Stomach (tissue), 9 donors: ENCODE results near the gene VCL. TPM values are rescaled to one million over a fixed set of nuclear protein-coding genes. Genes with fewer than 3 reads are reported as not detected.

Source experiments
- DNase-seq, 2 donors: peaks; one replicate each; pipeline versions ENCODE4 v3.0.0 to v3.0.0-alpha.2; 2013 to 2019
- H3K27ac ChIP-seq, 5 donors: fragments of 200-600 bp in 4 of 5; sonication (generic) in 4 of 5; one replicate each; pipeline ENCODE4 v1.5.1; 2013 to 2019; ENCODE audit warnings: mild to moderate bottlenecking in 1 of 5, moderate library complexity in 1 of 5
- H3K27me3 ChIP-seq, 3 donors: fragments of 200-600 bp; sonication (generic); one replicate each; pipeline ENCODE4 v1.5.1; 2017 to 2019; ENCODE audit warnings: mixed run types in 1 of 3
- H3K36me3 ChIP-seq, 4 donors: fragments of 200-600 bp; sonication (generic); 1 replicate in 3 of 4; 2 replicates in 1 of 4; pipeline ENCODE4 v1.5.1; 2016 to 2019
- H3K4me1 ChIP-seq, 4 donors: fragments of 200-600 bp; sonication (generic); one replicate each; pipeline ENCODE4 v1.5.1; 2016 to 2019
- H3K4me3 ChIP-seq, 4 donors: fragments of 200-600 bp; sonication (generic) in 3 of 4; one replicate each; pipeline ENCODE4 v1.5.1; 2016 to 2019; ENCODE audit warnings: mild to moderate bottlenecking in 1 of 4
- H3K9me3 ChIP-seq, 4 donors: fragments of 200-600 bp; sonication (generic); one replicate each; pipeline ENCODE4 v1.5.1; 2016 to 2019
- EP300 ChIP-seq: sonication (generic); formaldehyde crosslinking; IDR thresholded peaks from one replicate; pipeline ENCODE4 v1.6.1; 2017; ENCODE audit warnings: antibody characterized with exemption
- POLR2A ChIP-seq, 4 donors: fragments of 450-650 bp; IDR thresholded peaks; one replicate each; pipeline ENCODE4 v1.6.1; 2016; ENCODE audit warnings: antibody characterized with exemption in 4 of 4, control low read depth in 2 of 4, mild to moderate bottlenecking in 1 of 4, moderate library complexity in 1 of 4
- POLR2AphosphoS5 ChIP-seq, 3 donors: sonication (generic); formaldehyde crosslinking; IDR thresholded peaks; one replicate each; pipeline ENCODE4 v1.6.1; 2016; ENCODE audit warnings: antibody characterized with exemption in 3 of 3
- WGBS, 5 donors: extraction: QIAGEN DNeasy Blood & Tissue Kit in 3 of 5; methylation state at CpG; one replicate each; pipeline versions ENCODE4 v1.1.5 to v1.1.7; 2013 to 2018; 5-methylcytosine and 5-hydroxymethylcytosine counted together
- intact Hi-C: fragments of 100-400 bp; cut with DNase I; formaldehyde crosslinking; loops from one replicate; pipeline ENCODE4 v1.15.1; 2023; ENCODE audit warnings: low total_unique reads
- polyA plus RNA-seq, 3 donors: library from polyadenylated mRNA; stranded (reverse); fragments of 200-250 nt; gene quantifications; one replicate each; pipeline ENCODE4 v1.2.3, GENCODE V29; 2013
- total RNA-seq, 5 donors: library from RNA; depleted of rRNA; stranded (reverse); fragments of >200 nt; gene quantifications; one replicate each; pipeline versions ENCODE4 v1.1.0 to v1.2.3, GENCODE V29; 2014 to 2016
- TF ChIP-seq, protein P1 (sequence below), 7 experiments: fragments of 450-650 bp in 4 of 7; fragments of 200-600 bp in 3 of 7; sonication (generic) in 3 of 7; IDR thresholded peaks; one replicate each; pipeline ENCODE4 v1.5.1; 2016 to 2019; ENCODE audit warnings: antibody characterized with exemption in 7 of 7, control low read depth in 2 of 7, mild to moderate bottlenecking in 1 of 7
- donor health status: healthy with polysubstance abuse.
- donor health status: Bipolar disorder and iron deficiency.
- donor health status: healthy.

The VCL gene
- total and polyA plus RNA-seq, 8 donors = 11.2 to 211 (median 62.3) TPM

DNA sequence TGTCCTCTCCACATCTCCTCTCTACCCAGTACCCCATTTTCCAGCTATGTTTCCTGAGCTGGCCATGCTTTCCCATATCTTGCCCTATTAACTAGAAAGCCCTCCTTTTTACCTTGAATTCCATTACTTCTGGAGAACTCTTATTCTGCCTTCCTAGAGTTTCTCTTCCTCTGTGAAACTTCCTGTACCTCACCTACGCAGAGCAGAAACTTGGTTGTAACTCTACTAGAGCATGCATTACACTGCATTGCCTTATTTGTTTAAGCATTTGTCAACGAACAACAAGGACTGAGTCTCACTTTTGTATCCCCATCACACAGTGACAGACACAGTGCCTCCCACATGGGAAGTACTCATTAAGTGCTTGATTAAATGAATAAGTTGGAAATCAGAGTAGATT is 36.4 kb downstream of the VCL start:
- Histone ChIP-seq H3K36me3 (peaks cover 0 to 7% (median 0%) of the 10 kb centered on the region in 4 donors), H3K4me1 (peaks cover 0 to 81% (median 37%) of the 10 kb centered on the region in 4 donors), H3K9me3 (no peaks in the 10 kb centered on the region), H3K27ac (peak overlapping the region in 1 of 5 donors; percentile 12), H3K4me3 (no peak overlapping the region), H3K27me3 (no peaks in the 10 kb centered on the region)
- no peak for DNase-seq
- intact Hi-C loops = no loop called here
- TF ChIP-seq POLR2AphosphoS5 (IDR thresholded peaks at IDR 0.05) = no peak
- TF ChIP-seq, protein P1, sequence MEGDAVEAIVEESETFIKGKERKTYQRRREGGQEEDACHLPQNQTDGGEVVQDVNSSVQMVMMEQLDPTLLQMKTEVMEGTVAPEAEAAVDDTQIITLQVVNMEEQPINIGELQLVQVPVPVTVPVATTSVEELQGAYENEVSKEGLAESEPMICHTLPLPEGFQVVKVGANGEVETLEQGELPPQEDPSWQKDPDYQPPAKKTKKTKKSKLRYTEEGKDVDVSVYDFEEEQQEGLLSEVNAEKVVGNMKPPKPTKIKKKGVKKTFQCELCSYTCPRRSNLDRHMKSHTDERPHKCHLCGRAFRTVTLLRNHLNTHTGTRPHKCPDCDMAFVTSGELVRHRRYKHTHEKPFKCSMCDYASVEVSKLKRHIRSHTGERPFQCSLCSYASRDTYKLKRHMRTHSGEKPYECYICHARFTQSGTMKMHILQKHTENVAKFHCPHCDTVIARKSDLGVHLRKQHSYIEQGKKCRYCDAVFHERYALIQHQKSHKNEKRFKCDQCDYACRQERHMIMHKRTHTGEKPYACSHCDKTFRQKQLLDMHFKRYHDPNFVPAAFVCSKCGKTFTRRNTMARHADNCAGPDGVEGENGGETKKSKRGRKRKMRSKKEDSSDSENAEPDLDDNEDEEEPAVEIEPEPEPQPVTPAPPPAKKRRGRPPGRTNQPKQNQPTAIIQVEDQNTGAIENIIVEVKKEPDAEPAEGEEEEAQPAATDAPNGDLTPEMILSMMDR (IDR thresholded peaks at IDR 0.05) = no peak
- no peak for TF ChIP-seq POLR2A (IDR thresholded peaks at IDR 0.05)
- TF ChIP-seq EP300 = no peak
- WGBS, 5 donors = 58 to 72% (median 70%) methylated on average over 2 of the region's 2 CpGs

DNA sequence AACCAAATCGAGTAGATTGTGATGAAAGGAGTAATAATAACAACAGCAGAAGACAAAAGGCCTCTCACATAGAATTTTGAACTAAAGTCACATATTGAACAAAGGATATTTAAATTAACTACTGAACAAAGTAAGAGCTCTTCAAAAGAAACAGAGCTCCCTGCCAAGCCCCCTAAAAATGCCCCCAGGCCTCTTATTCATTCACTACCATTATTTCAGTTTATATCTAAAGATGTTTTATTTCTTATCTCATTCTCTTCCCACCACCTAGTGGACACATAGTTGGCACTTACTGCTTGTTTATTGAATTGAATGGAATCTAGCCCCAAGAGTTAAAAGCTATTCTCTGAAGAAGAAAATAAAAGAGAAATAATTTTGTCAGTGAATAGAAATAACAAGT is 37.4 kb downstream of the VCL start:
- TF ChIP-seq EP300 (no peak), POLR2AphosphoS5 (IDR thresholded peaks at IDR 0.05) (no peak), POLR2A (IDR thresholded peaks at IDR 0.05) (no peak)
- TF ChIP-seq, protein P1 (IDR thresholded peaks at IDR 0.05) = peak in 1 of 7 experiments; percentile 13
- H3K27me3 ChIP-seq = no peaks in the 10 kb centered on the region
- 0 to 18% (median 9%) methylated on average over 1 of the region's 1 CpG for WGBS, 5 donors
- peaks cover 0 to 7% (median 0%) of the 10 kb centered on the region in 4 donors for H3K36me3 ChIP-seq
- no peaks in the 10 kb centered on the region for H3K9me3 ChIP-seq
- intact Hi-C loops = no loop called here
- H3K27ac ChIP-seq = peak overlapping the region in 3 of 5 donors; percentile 6 to 42 (median 12)
- no peak overlapping the region for H3K4me3 ChIP-seq
- peaks cover 0 to 81% (median 33%) of the 10 kb centered on the region in 4 donors for H3K4me1 ChIP-seq
- no peak for DNase-seq

DNA sequence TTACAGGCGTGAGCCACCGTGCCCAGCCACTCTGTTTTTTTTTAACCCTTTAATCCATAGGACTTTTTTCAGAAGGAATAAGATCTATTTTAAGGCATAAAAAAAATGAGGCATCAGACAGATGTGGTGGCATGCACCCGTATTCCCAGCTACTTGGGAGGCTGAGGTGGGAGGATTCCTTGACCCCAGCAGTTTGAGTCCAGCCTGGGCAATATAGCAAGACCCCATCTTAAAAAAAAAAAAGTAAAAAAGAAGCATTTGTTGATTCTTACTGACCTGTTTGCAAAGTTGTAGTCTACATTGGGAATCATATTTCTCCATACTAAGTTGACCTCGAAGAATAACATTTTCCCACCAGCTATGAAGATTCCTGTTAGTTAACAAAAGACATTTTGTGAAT is 38.6 kb downstream of the VCL start:
- no peaks in the 10 kb centered on the region for H3K9me3 ChIP-seq
- TF ChIP-seq, protein P1 (IDR thresholded peaks at IDR 0.05) = no peak
- TF ChIP-seq POLR2AphosphoS5 (IDR thresholded peaks at IDR 0.05) (no peak), POLR2A (IDR thresholded peaks at IDR 0.05) (no peak), EP300 (no peak)
- H3K27ac ChIP-seq = peak overlapping the region in 1 of 5 donors; percentile 41
- no peak overlapping the region for H3K4me3 ChIP-seq
- 82 to 91% (median 90%) methylated on average over 4 of the region's 4 CpGs for WGBS, 5 donors
- peaks cover 0 to 76% (median 31%) of the 10 kb centered on the region in 4 donors for H3K4me1 ChIP-seq
- intact Hi-C loops = no loop called here
- H3K36me3 ChIP-seq = peaks cover 0 to 7% (median 0%) of the 10 kb centered on the region in 4 donors
- DNase-seq = no peak
- H3K27me3 ChIP-seq = no peaks in the 10 kb centered on the region

DNA sequence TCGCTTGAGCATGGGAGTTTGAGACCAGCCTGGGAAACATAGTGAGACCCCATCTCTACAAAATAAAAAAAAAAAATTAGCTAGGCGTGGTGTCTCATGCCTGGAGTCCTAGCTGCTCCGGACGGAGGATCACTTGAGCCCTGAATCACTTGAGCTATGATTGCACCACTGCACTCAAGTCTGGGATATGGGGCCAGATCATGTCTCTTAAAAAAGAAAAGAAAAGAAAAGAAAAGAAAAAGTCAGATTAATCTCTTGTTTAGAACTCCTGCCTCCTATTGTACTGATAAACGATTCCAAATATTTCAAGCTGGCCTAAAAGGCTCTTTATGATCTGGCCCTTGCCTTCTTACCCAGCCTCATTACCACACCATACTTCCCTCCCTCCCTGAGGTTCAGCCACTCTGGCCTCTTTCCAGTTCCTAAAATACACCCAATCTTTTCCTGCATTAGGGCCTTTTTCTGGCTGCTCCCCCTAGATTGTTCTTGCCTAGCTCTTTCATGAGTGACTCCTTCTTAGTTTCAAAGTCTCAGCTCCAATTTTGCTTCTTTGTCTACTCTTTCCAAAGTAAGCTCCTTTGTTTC is 41.7 kb downstream of the VCL start:
- Histone ChIP-seq H3K27me3 (no peaks in the 10 kb centered on the region), H3K27ac (peak overlapping the region in 4 of 5 donors; percentile 22 to 72 (median 66)), H3K9me3 (no peaks in the 10 kb centered on the region), H3K4me1 (peaks cover 0 to 47% (median 22%) of the 10 kb centered on the region in 4 donors), H3K4me3 (no peak overlapping the region), H3K36me3 (peaks cover 12 to 22% (median 16%) of the 10 kb centered on the region in 4 donors)
- WGBS, 5 donors = 37 to 78% (median 70%) methylated on average over 5 of the region's 5 CpGs
- TF ChIP-seq POLR2A (IDR thresholded peaks at IDR 0.05) (no peak), POLR2AphosphoS5 (IDR thresholded peaks at IDR 0.05) (no peak), EP300 (no peak)
- TF ChIP-seq, protein P1 (IDR thresholded peaks at IDR 0.05) = no peak
- intact Hi-C loops = no loop called here
- DNase-seq = peak in 1 of 2 donors; percentile 61
